ENCODE results near the gene ATP2B1.

GRCh38 chr12:89753997-89754396, 45.4 kb upstream of the ATP2B1 start:
- TF ChIP-seq POLR2AphosphoS5 (IDR thresholded peaks at IDR 0.05; ENCODE audit: low read depth, low read length) = no peak
- TF ChIP-seq FOXP2 (optimal IDR thresholded peaks at IDR 0.05; ENCODE audit: borderline replicate concordance, extremely low read depth, extremely low read length, insufficient read depth) = no peak
- TF ChIP-seq REST (IDR thresholded peaks at IDR 0.05; ENCODE audit: insufficient read depth in 1 of 2, low read depth in 2 of 2, low read length in 2 of 2) = no peak
- no peak for TF ChIP-seq TAF1 (IDR thresholded peaks at IDR 0.05; ENCODE audit: borderline replicate concordance, insufficient read depth, low read length)
- TF ChIP-seq SIN3A (IDR thresholded peaks at IDR 0.05; ENCODE audit: borderline replicate concordance, insufficient read depth, low read length) = no peak
